Liver (tissue), 9 donors: Measurements from ENCODE around the gene C6orf132. TPM values are rescaled to one million over a fixed set of nuclear protein-coding genes. Genes with fewer than 3 reads are reported as not detected.

Experiments used
- DNase-seq: peaks from one replicate; pipeline ENCODE4 v3.0.0-alpha.2; 2017; ENCODE audit warnings: low spot score
- H3K27ac ChIP-seq, 2 donors: one replicate each; pipeline ENCODE4 v1.7.0; 2013; ENCODE audit warnings: inconsistent platforms in 2 of 2, low read length in 2 of 2, control low read depth in 1 of 2, low read depth in 1 of 2, mild to moderate bottlenecking in 1 of 2
- H3K27me3 ChIP-seq, 4 donors: one replicate each; pipeline versions ENCODE4 v1.6.1 to v1.7.0; 2013; ENCODE audit warnings: low read length in 3 of 4, inconsistent platforms in 1 of 4, mild to moderate bottlenecking in 1 of 4, moderate library complexity in 1 of 4; ENCODE audit not compliant: control insufficient read depth in 4 of 4, insufficient read depth in 4 of 4
- H3K36me3 ChIP-seq, 4 donors: one replicate each; pipeline versions ENCODE4 v1.6.1 to v1.7.0; 2013; ENCODE audit warnings: low read length in 3 of 4, mild to moderate bottlenecking in 3 of 4, low read depth in 1 of 4, moderate library complexity in 1 of 4; ENCODE audit not compliant: control insufficient read depth in 4 of 4, insufficient read depth in 3 of 4
- H3K4me1 ChIP-seq, 4 donors: one replicate each; pipeline versions ENCODE4 v1.6.1 to v1.7.0; 2013; ENCODE audit warnings: low read length in 3 of 4, mild to moderate bottlenecking in 3 of 4, moderate library complexity in 1 of 4; ENCODE audit not compliant: control insufficient read depth in 4 of 4, insufficient read depth in 4 of 4
- H3K4me3 ChIP-seq, 3 donors: one replicate each; pipeline versions ENCODE4 v1.6.1 to v1.7.0; 2013; ENCODE audit warnings: low read length in 3 of 3, control low read depth in 1 of 3, low read depth in 1 of 3, mild to moderate bottlenecking in 1 of 3
- H3K9ac ChIP-seq, 2 donors: one replicate each; pipeline ENCODE4 v1.7.0; 2013; ENCODE audit warnings: low read length in 2 of 2, mild to moderate bottlenecking in 2 of 2, moderate library complexity in 2 of 2, control low read depth in 1 of 2, low read depth in 1 of 2
- H3K9me3 ChIP-seq, 4 donors: one replicate each; pipeline versions ENCODE4 v1.6.1 to v1.7.0; 2013; ENCODE audit warnings: low read length in 3 of 4; ENCODE audit not compliant: control insufficient read depth in 4 of 4
- ATF3 ChIP-seq: IDR thresholded peaks from 2 replicates; pipeline ENCODE4 v1.6.1; 2016; ENCODE audit warnings: antibody characterized with exemption
- CTCF ChIP-seq: fragments of 150-350 bp; IDR thresholded peaks from 2 replicates; pipeline ENCODE4 v1.5.1; 2017; ENCODE audit warnings: improper control_type of control experiment, low read depth, low read length; ENCODE audit not compliant: missing input control
- EGR1 ChIP-seq, 2 donors: IDR thresholded peaks; 2 replicates each; pipeline ENCODE4 v1.6.1; 2016 to 2018; ENCODE audit warnings: antibody characterized with exemption in 2 of 2, low read depth in 2 of 2
- FOXA1 ChIP-seq: IDR thresholded peaks from 2 replicates; pipeline ENCODE4 v1.6.1; 2016; ENCODE audit warnings: antibody characterized with exemption
- FOXA2 ChIP-seq: IDR thresholded peaks from 2 replicates; pipeline ENCODE4 v1.6.1; 2016; ENCODE audit warnings: antibody characterized with exemption
- GABPA ChIP-seq, 2 donors: IDR thresholded peaks in 1 of 2; conservative IDR thresholded peaks in 1 of 2; 2 replicates each; pipeline ENCODE4 v1.6.1; 2016; ENCODE audit warnings: antibody characterized with exemption in 2 of 2, mild to moderate bottlenecking in 1 of 2, moderate library complexity in 1 of 2
- HNF4A ChIP-seq, 2 donors: conservative IDR thresholded peaks; 2 replicates each; pipeline ENCODE4 v1.6.1; 2016; ENCODE audit warnings: antibody characterized with exemption in 2 of 2, mild to moderate bottlenecking in 2 of 2
- HNF4G ChIP-seq: IDR thresholded peaks from 2 replicates; pipeline ENCODE4 v1.6.1; 2016; ENCODE audit warnings: antibody characterized with exemption
- JUND ChIP-seq, 2 donors: IDR thresholded peaks; 2 replicates each; pipeline ENCODE4 v1.6.1; 2016; ENCODE audit warnings: antibody characterized with exemption in 2 of 2
- MAX ChIP-seq: IDR thresholded peaks from 2 replicates; pipeline ENCODE4 v1.6.1; 2016; ENCODE audit warnings: antibody characterized with exemption
- NR2F2 ChIP-seq: IDR thresholded peaks from 2 replicates; pipeline ENCODE4 v1.6.1; 2016; ENCODE audit warnings: antibody characterized with exemption
- RAD21 ChIP-seq, 2 donors: IDR thresholded peaks; 2 replicates each; pipeline ENCODE4 v1.6.1; 2016; ENCODE audit warnings: antibody characterized with exemption in 2 of 2, mild to moderate bottlenecking in 2 of 2
- REST ChIP-seq: IDR thresholded peaks from 2 replicates; pipeline ENCODE4 v1.6.1; 2016; ENCODE audit warnings: antibody characterized with exemption, mild to moderate bottlenecking
- RXRA ChIP-seq, 2 donors: IDR thresholded peaks; 2 replicates each; pipeline ENCODE4 v1.6.1; 2017 to 2018; ENCODE audit warnings: antibody characterized with exemption in 2 of 2, mild to moderate bottlenecking in 1 of 2
- SP1 ChIP-seq: IDR thresholded peaks from 2 replicates; pipeline ENCODE4 v1.6.1; 2018; ENCODE audit warnings: antibody characterized with exemption, mild to moderate bottlenecking
- YY1 ChIP-seq: IDR thresholded peaks from 2 replicates; pipeline ENCODE4 v1.6.1; 2016; ENCODE audit warnings: antibody characterized with exemption, mild to moderate bottlenecking
- ZBTB33 ChIP-seq: IDR thresholded peaks from 2 replicates; pipeline ENCODE4 v1.6.1; 2016; ENCODE audit warnings: antibody characterized with exemption
- WGBS: extraction: QIAGEN DNeasy Blood & Tissue Kit; methylation state at CpG from one replicate; pipeline ENCODE4 v1.1.7; 2013; 5-methylcytosine and 5-hydroxymethylcytosine counted together
- polyA plus RNA-seq, 2 donors: library from polyadenylated mRNA; stranded (reverse) in 1 of 2; unstranded in 1 of 2; fragments of 200-250 nt in 1 of 2; fragments of >200 nt in 1 of 2; fragmentation: Nextera tagmentation in 1 of 2; extraction: Ambion mirVana in 1 of 2; gene quantifications; one replicate each; pipeline versions ENCODE4 v1.2.1 to v1.2.3, GENCODE V29; 2013 to 2015
- total RNA-seq, 2 donors: library from RNA; depleted of rRNA; stranded (reverse); fragments of >200 nt; gene quantifications; one replicate each; pipeline ENCODE4 v1.2.3, GENCODE V29; 2014
- donor health status: healthy.
- donor health status: healthy.
- donor health status: healthy.
- donor health status: healthy.
- donor health status: healthy.

The C6orf132 gene
- total and polyA plus RNA-seq, 4 donors = 0.07 to 0.25 (median 0.24) TPM; not detected in 1

- H3K4me1 ChIP-seq = no peaks in the 10 kb centered on the region
- no peak overlapping the region for H3K4me3 ChIP-seq
- no peaks in the 10 kb centered on the region for H3K36me3 ChIP-seq
- no peak overlapping the region for H3K9ac ChIP-seq
- no peak for TF ChIP-seq FOXA1
- no peak for TF ChIP-seq CTCF
- no peak for TF ChIP-seq MAX
- no peak for TF ChIP-seq RXRA (IDR thresholded peaks at IDR 0.05)
- TF ChIP-seq HNF4G = no peak
- TF ChIP-seq YY1 = no peak
- no peak for TF ChIP-seq RAD21 (IDR thresholded peaks at IDR 0.05)
- TF ChIP-seq NR2F2 = no peak
- TF ChIP-seq EGR1 (IDR thresholded peaks at IDR 0.05; ENCODE audit: low read depth in 2 of 2) = no peak
- no peak for TF ChIP-seq ATF3
- TF ChIP-seq ZBTB33 = no peak
- TF ChIP-seq REST = no peak
- no peak for TF ChIP-seq SP1
- no peak for TF ChIP-seq HNF4A (conservative IDR thresholded peaks at IDR 0.05)
- no peak for TF ChIP-seq FOXA2
- no peak for TF ChIP-seq JUND (IDR thresholded peaks at IDR 0.05)
- no peak for TF ChIP-seq GABPA (IDR thresholded peaks at IDR 0.05 in 1 of 2, conservative IDR thresholded peaks at IDR 0.05 in 1 of 2)
- no peaks in the 10 kb centered on the region for H3K27me3 ChIP-seq
- DNase-seq = no peak
- H3K9me3 ChIP-seq = no peaks in the 10 kb centered on the region
- H3K27ac ChIP-seq = no peak overlapping the region
- WGBS = 85% methylated on average over 5 of the region's 5 CpGs
These were observed 48.2 kb upstream of the C6orf132 start for GRCh38 chr6:42190554-42191183.
